GM06990 (cell line): Measurements from ENCODE around the gene KRT78.

Source experiments
- DNase-seq: peaks from one replicate; pipeline ENCODE4 v3.0.0-alpha.2; 2011; ENCODE audit not compliant: insufficient read length; ENCODE audit errors: extremely low read depth
- H3K27me3 ChIP-seq: replicated peaks from 2 replicates; pipeline ENCODE4 v1.6.0; 2011; ENCODE audit warnings: low read length; ENCODE audit not compliant: control insufficient read depth, insufficient read depth
- H3K36me3 ChIP-seq: 2 replicates; pipeline ENCODE4 v1.5.1; 2011; ENCODE audit warnings: low read length; ENCODE audit not compliant: control insufficient read depth, insufficient read depth
- H3K4me3 ChIP-seq: replicated peaks from 2 replicates; pipeline ENCODE4 v1.5.1; 2011; ENCODE audit warnings: low read depth, mild to moderate bottlenecking, control low read depth, low read length
- CTCF ChIP-seq: IDR thresholded peaks from 2 replicates; pipeline ENCODE4 v1.5.1; 2011; ENCODE audit warnings: low read length, control low read depth, mild to moderate bottlenecking, inconsistent platforms; ENCODE audit not compliant: insufficient read depth, poor library complexity, severe bottlenecking

Gene KRT78

GRCh38 chr12:52800259-52800917 is 48.4 kb downstream of the KRT78 start:
- Histone ChIP-seq H3K36me3 (no peaks in the 10 kb centered on the region), H3K4me3 (no peak overlapping the region), H3K27me3 (no peaks in the 10 kb centered on the region; the same call in none of the 2 replicates)
- no peak for TF ChIP-seq CTCF
- no peak for DNase-seq

GRCh38 chr12:52799505-52800211 is 49.1 kb downstream of the KRT78 start:
- Histone ChIP-seq H3K36me3 (no peaks in the 10 kb centered on the region), H3K27me3 (no peaks in the 10 kb centered on the region; the same call in none of the 2 replicates), H3K4me3 (no peak overlapping the region)
- no peak for DNase-seq
- TF ChIP-seq CTCF: no peak

- TF ChIP-seq CTCF: no peak
- no peaks in the 10 kb centered on the region; the same call in none of the 2 replicates for H3K27me3 ChIP-seq
- DNase-seq: no peak
These were observed 49.9 kb downstream of the KRT78 start for GRCh38 chr12:52798671-52799504.

GRCh38 chr12:52798003-52798670 is 50.7 kb downstream of the KRT78 start:
- Histone ChIP-seq H3K36me3 (no peaks in the 10 kb centered on the region), H3K27me3 (no peaks in the 10 kb centered on the region; the same call in none of the 2 replicates), H3K4me3 (no peak overlapping the region)
- DNase-seq: no peak
- no peak for TF ChIP-seq CTCF

More at GRCh38 chr12:52798671-52799504, 49.9 kb downstream of the KRT78 start:
- H3K4me3 ChIP-seq: no peak overlapping the region
- H3K36me3 ChIP-seq: no peaks in the 10 kb centered on the region

- H3K27me3 ChIP-seq: no peaks in the 10 kb centered on the region; the same call in none of the 2 replicates
- no peak for DNase-seq
- no peaks in the 10 kb centered on the region for H3K36me3 ChIP-seq
- no peak overlapping the region for H3K4me3 ChIP-seq
- TF ChIP-seq CTCF: no peak
These were observed 51.3 kb downstream of the KRT78 start for GRCh38 chr12:52797529-52797894.
